Caco-2 (cell line): ENCODE results near the gene ZNF319. TPM values are rescaled to one million over a fixed set of nuclear protein-coding genes. Genes with fewer than 3 reads are reported as not detected.

Source experiments
- BruUV-seq: library from RNA; stranded (reverse); fragments of 400-500 nt; replicated peaks from 2 replicates; lab custom pipeline; 2021; lab: Mats Ljungman, UMichigan
- CTCF ChIA-PET: fragments of 300-600 bp; sonication (Branson Sonifier 250); formaldehyde crosslinking; loops from one replicate; lab custom pipeline; 2022; ENCODE audit warnings: antibody characterized with exemption; lab: Charles Lee
- POLR2A ChIA-PET: fragments of 300-600 bp; sonication (Branson Sonifier 250); formaldehyde crosslinking; loops from one replicate; lab custom pipeline; 2022; ENCODE audit warnings: antibody characterized with exemption; lab: Charles Lee
- DNase-seq, 2 experiments: peaks; one replicate each; pipeline versions ENCODE4 v3.0.0 to v3.0.0-alpha.2; 2020 to 2022
- H3K27me3 ChIP-seq: replicated peaks from 2 replicates; pipeline ENCODE4 v1.6.0; 2011; ENCODE audit warnings: low read length; ENCODE audit not compliant: control insufficient read depth, insufficient read depth
- H3K36me3 ChIP-seq: 2 replicates; pipeline ENCODE4 v1.5.1; 2011; ENCODE audit warnings: low read length; ENCODE audit not compliant: control insufficient read depth, insufficient read depth
- H3K4me1 ChIP-seq: fragments of 250-450 bp; sonication (Bioruptor Pico); 2 replicates; pipeline ENCODE4 v1.5.1; 2020; ENCODE audit warnings: mild to moderate bottlenecking
- H3K4me3 ChIP-seq: 2 replicates; pipeline ENCODE4 v1.5.1; 2011; ENCODE audit warnings: low read depth, mild to moderate bottlenecking, control low read depth, low read length
- H3K9me3 ChIP-seq: fragments of 250-450 bp; sonication (Bioruptor Pico); 2 replicates; pipeline ENCODE4 v1.5.1; 2020; ENCODE audit warnings: mild to moderate bottlenecking, moderate library complexity
- H3K27ac Mint-ChIP-seq: one replicate; pipeline ENCODE4 v1.8.0; 2022; ENCODE audit warnings: mixed read lengths; ENCODE audit not compliant: unreplicated experiment
- H3K27me3 Mint-ChIP-seq: one replicate; pipeline ENCODE4 v1.8.0; 2022; ENCODE audit warnings: mixed read lengths; ENCODE audit not compliant: insufficient read depth, unreplicated experiment
- H3K36me3 Mint-ChIP-seq: one replicate; pipeline ENCODE4 v1.8.0; 2022; ENCODE audit warnings: mild to moderate bottlenecking, mixed read lengths; ENCODE audit not compliant: insufficient read depth, unreplicated experiment
- H3K4me1 Mint-ChIP-seq: one replicate; pipeline ENCODE4 v1.8.0; 2022; ENCODE audit warnings: low read depth, mixed read lengths; ENCODE audit not compliant: unreplicated experiment
- H3K4me3 Mint-ChIP-seq: one replicate; pipeline ENCODE4 v1.8.0; 2022; ENCODE audit warnings: mild to moderate bottlenecking, moderate library complexity, mixed read lengths; ENCODE audit not compliant: unreplicated experiment
- H3K9me3 Mint-ChIP-seq: one replicate; pipeline ENCODE4 v1.8.0; 2022; ENCODE audit warnings: mixed read lengths; ENCODE audit not compliant: unreplicated experiment
- intact Hi-C: fragments of 100-400 bp; cut with micrococcal nuclease; formaldehyde crosslinking; loops from one replicate; pipeline ENCODE4 v1.10.0; 2022; ENCODE audit not compliant: unreplicated experiment
- total RNA-seq: library from RNA; stranded (reverse); gene quantifications from 2 replicates; pipeline ENCODE4 v1.2.3, GENCODE V29; 2022
- TF ChIP-seq, protein P1 (sequence below), 2 experiments: fragments of 200-600 bp in 1 of 2; IDR thresholded peaks; 1 replicate in 1 of 2; 2 replicates in 1 of 2; pipeline versions ENCODE4 v1.5.1 to v1.8.0; 2011 to 2022; ENCODE audit warnings: antibody characterized with exemption in 1 of 2, control low read depth in 1 of 2, inconsistent platforms in 1 of 2, low read depth in 1 of 2, low read length in 1 of 2, mild to moderate bottlenecking in 1 of 2, moderate library complexity in 1 of 2; ENCODE audit not compliant: insufficient read depth in 1 of 2, severe bottlenecking in 1 of 2, unreplicated experiment in 1 of 2

Gene ZNF319
- total RNA-seq, 1 experiment from 2014 or later, result 16.3 TPM

DNA sequence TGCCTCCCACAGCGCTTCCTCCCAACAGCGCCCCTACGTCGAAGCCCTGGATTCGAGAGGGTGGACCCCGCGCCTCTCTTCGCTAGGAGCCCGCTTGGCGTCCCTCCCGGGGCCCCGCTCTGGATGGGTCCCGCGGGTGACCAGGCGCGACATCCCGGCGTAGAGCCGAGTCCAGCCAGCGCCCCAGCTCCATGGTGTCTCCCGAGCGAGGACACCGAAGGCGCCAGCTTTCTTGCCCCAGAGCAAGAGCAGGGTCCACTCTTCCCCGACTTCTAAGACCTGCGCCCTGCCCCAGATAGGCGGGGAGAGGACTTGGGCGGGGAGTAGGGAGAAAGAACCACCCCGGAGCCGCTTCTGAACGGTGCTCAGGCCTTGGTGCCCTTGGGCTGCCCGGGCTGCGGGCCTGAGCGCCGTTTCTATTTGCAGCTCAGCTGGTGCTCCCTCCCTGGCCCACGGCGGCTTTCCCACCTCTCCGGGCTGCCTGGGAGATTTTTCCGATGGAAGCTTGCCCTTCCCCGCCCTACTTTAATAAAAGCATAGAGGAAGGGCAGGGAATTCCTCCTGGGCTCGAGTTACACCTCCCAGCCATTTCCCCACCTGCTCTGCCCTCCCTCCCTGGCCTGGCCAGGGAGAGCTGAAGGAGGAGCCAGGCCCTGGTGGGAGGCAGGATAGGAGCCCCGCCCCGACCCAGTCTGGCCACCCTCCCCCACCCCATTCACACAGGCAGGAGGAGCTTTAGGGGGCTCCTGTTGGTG lies 26.9 kb upstream of the ZNF319 start:
- H3K4me3 ChIP-seq, result peak overlapping the region; percentile 74
- ChIA-PET POLR2A (no interaction called here), CTCF (interaction anchor here (0.6 to 2.0 kb wide), 8 partner anchors 37 to 121 kb away, joined by 3 to 14 read pairs (median 6); no protein-coding TSS in a partner anchor)
- peaks cover 13% of the 10 kb centered on the region for H3K4me1 Mint-ChIP-seq
- no peaks in the 10 kb centered on the region for H3K27me3 Mint-ChIP-seq
- H3K4me3 Mint-ChIP-seq, result peak overlapping the region; percentile 81
- intact Hi-C loops, result loop anchor here (10.0 kb wide), 1 partner anchor 727 kb away; no protein-coding TSS in a partner anchor
- H3K9me3 Mint-ChIP-seq, result no peaks in the 10 kb centered on the region
- no peaks in the 10 kb centered on the region for H3K36me3 ChIP-seq
- H3K9me3 ChIP-seq, result no peaks in the 10 kb centered on the region
- no peaks in the 10 kb centered on the region for H3K27me3 ChIP-seq
- no peak for DNase-seq
- no peak overlapping the region for H3K27ac Mint-ChIP-seq
- peaks cover 16% of the 10 kb centered on the region for H3K4me1 ChIP-seq
- peaks cover 12% of the 10 kb centered on the region for H3K36me3 Mint-ChIP-seq
- TF ChIP-seq, protein P1, sequence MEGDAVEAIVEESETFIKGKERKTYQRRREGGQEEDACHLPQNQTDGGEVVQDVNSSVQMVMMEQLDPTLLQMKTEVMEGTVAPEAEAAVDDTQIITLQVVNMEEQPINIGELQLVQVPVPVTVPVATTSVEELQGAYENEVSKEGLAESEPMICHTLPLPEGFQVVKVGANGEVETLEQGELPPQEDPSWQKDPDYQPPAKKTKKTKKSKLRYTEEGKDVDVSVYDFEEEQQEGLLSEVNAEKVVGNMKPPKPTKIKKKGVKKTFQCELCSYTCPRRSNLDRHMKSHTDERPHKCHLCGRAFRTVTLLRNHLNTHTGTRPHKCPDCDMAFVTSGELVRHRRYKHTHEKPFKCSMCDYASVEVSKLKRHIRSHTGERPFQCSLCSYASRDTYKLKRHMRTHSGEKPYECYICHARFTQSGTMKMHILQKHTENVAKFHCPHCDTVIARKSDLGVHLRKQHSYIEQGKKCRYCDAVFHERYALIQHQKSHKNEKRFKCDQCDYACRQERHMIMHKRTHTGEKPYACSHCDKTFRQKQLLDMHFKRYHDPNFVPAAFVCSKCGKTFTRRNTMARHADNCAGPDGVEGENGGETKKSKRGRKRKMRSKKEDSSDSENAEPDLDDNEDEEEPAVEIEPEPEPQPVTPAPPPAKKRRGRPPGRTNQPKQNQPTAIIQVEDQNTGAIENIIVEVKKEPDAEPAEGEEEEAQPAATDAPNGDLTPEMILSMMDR (IDR thresholded peaks at IDR 0.05; ENCODE audit: insufficient read depth in 1 of 2, low read depth in 1 of 2, low read length in 1 of 2, severe bottlenecking in 1 of 2, unreplicated experiment in 1 of 2), result no peak
- no TSS peak for BruUV-seq

DNA sequence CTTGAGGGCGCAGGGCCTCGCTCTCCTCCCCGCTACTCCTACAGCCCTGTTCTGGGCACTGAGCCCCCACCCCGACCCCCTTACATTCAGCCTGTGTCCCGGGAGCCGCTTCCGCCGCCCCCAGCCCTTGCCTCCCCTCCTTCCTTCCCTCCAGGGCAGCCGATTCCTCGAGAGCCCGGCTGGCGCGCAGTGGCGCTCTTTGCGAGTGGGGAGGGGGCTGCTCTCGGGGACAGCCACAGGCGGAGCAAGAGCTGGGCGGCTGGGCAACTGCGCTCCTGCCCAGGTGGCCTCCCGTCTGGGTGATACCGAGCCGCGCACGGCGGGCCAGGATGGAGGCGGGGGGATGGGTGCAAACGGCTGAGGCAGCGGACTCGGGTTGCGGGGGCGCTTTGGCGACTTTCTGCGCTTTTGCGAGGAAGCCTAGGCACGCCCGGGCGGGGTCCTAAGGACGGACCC lies 26.3 kb upstream of the ZNF319 start:
- CTCF ChIA-PET, result interaction anchor here (0.7 to 2.0 kb wide), 5 partner anchors 37 to 121 kb away, joined by 3 to 14 read pairs (median 5); partner anchors contain the start of gene CFAP20
- H3K4me3 Mint-ChIP-seq, result peak overlapping the region; percentile 81
- DNase-seq, result peak in 1 of 2 experiments; percentile 38

More for the DNA sequence above, 26.3 kb upstream of the ZNF319 start:
- Histone ChIP-seq H3K4me3 (peak overlapping the region; percentile 74), H3K36me3 (no peaks in the 10 kb centered on the region), H3K9me3 (no peaks in the 10 kb centered on the region), H3K4me1 (peaks cover 16% of the 10 kb centered on the region), H3K27me3 (no peaks in the 10 kb centered on the region)
- POLR2A ChIA-PET, result interaction anchor here (1.1 to 1.4 kb wide), 3 partner anchors 26 to 102 kb away, joined by 4 to 7 read pairs (median 6); partner anchors contain the start of genes CFAP20 and ZNF319
- peaks cover 14% of the 10 kb centered on the region for H3K4me1 Mint-ChIP-seq
- no peaks in the 10 kb centered on the region for H3K9me3 Mint-ChIP-seq
- TF ChIP-seq, protein P1 (IDR thresholded peaks at IDR 0.05; ENCODE audit: insufficient read depth in 1 of 2, low read depth in 1 of 2, low read length in 1 of 2, severe bottlenecking in 1 of 2, unreplicated experiment in 1 of 2), result no peak
- H3K36me3 Mint-ChIP-seq, result peaks cover 12% of the 10 kb centered on the region
- H3K27ac Mint-ChIP-seq, result no peak overlapping the region
- no peaks in the 10 kb centered on the region for H3K27me3 Mint-ChIP-seq
- TSS peak; percentile 6 for BruUV-seq
- intact Hi-C loops, result loop anchor here (1.0 to 10.0 kb wide), 2 partner anchors 37 to 728 kb away; no protein-coding TSS in a partner anchor
